Natural killer cell (primary cell): ENCODE measurements around the gene JMJD1C. TPM values are rescaled to one million over a fixed set of nuclear protein-coding genes. Genes with fewer than 3 reads are reported as not detected.
A peak's percentile ranks its signal among the peaks of the same experiment; 100 is the strongest.

Source experiments
- ATAC-seq, 3 donors: fragments of 150-1000 bp in 2 of 3; fragments of 200-7000 bp in 1 of 3; cut with Tn5 transposase; 1 replicate in 1 of 3; 2 replicates in 2 of 3; pipeline ENCODE4 v1.10.0; 2021; ENCODE audit warnings: mild to moderate bottlenecking in 2 of 3, moderate library complexity in 2 of 3
- DNase-seq, 2 donors: peaks; one replicate each; pipeline versions ENCODE4 v3.0.0 to v3.0.0-alpha.2; 2013 to 2021; ENCODE audit warnings: mixed read lengths in 1 of 2
- H3K27ac ChIP-seq: one replicate; pipeline ENCODE4 v1.5.1; 2013; ENCODE audit warnings: mild to moderate bottlenecking, low read length
- H3K27me3 ChIP-seq: one replicate; pipeline ENCODE4 v1.6.1; 2013; ENCODE audit warnings: low read length; ENCODE audit not compliant: control insufficient read depth, insufficient read depth
- H3K36me3 ChIP-seq: one replicate; pipeline ENCODE4 v1.6.1; 2013; ENCODE audit warnings: low read length; ENCODE audit not compliant: control insufficient read depth, insufficient read depth
- H3K4me1 ChIP-seq: one replicate; pipeline ENCODE4 v1.6.1; 2013; ENCODE audit warnings: low read length; ENCODE audit not compliant: control insufficient read depth, insufficient read depth
- H3K4me3 ChIP-seq: one replicate; pipeline ENCODE4 v1.5.1; 2013; ENCODE audit warnings: low read length
- H3K9me3 ChIP-seq: one replicate; pipeline ENCODE4 v1.6.1; 2013; ENCODE audit warnings: low read length; ENCODE audit not compliant: control insufficient read depth, insufficient read depth
- H3K27ac Mint-ChIP-seq, 2 donors: one replicate each; pipeline ENCODE4 v1.8.0; 2022; ENCODE audit warnings: mild to moderate bottlenecking in 2 of 2, mixed read lengths in 2 of 2, moderate library complexity in 1 of 2
- H3K27me3 Mint-ChIP-seq, 2 donors: one replicate each; pipeline ENCODE4 v1.8.0; 2022; ENCODE audit warnings: low read depth in 2 of 2, mixed read lengths in 2 of 2
- H3K36me3 Mint-ChIP-seq: one replicate; pipeline ENCODE4 v1.8.0; 2022; ENCODE audit warnings: mixed read lengths
- H3K4me1 Mint-ChIP-seq, 2 donors: one replicate each; pipeline ENCODE4 v1.8.0; 2022; ENCODE audit warnings: mixed read lengths in 2 of 2
- H3K4me3 Mint-ChIP-seq: one replicate; pipeline ENCODE4 v1.8.0; 2022; ENCODE audit warnings: mild to moderate bottlenecking, moderate library complexity, mixed read lengths
- H3K9me3 Mint-ChIP-seq, 2 donors: one replicate each; pipeline ENCODE4 v1.8.0; 2022; ENCODE audit warnings: mixed read lengths in 2 of 2
- CTCF ChIP-seq: fragments of 200-600 bp; IDR thresholded peaks from one replicate; pipeline ENCODE4 v1.8.0; 2022; ENCODE audit warnings: antibody characterized with exemption
- WGBS: methylation state at CpG from one replicate; pipeline ENCODE4 v1.1.7; 2013; ENCODE audit warnings: missing lambda C conversion rate; ENCODE audit not compliant: insufficient coverage; 5-methylcytosine and 5-hydroxymethylcytosine counted together
- intact Hi-C: fragments of 100-400 bp; cut with micrococcal nuclease; formaldehyde crosslinking; loops from one replicate; pipeline ENCODE4 v1.14.2; 2022
- total RNA-seq, 4 donors: library from RNA; stranded (reverse); fragments of 120-200 nt in 1 of 4; gene quantifications; one replicate each; pipeline versions ENCODE4 v1.2.3 to v1.2.4, GENCODE V29; 2013 to 2022

JMJD1C gene
- total RNA-seq, 3 donors from 2014 or later (not counting 1 experiment from before 2014, with no cell fraction given): 125 to 208 (median 156) TPM

GRCh38 chr10:63390521-63390920, 75.3 kb downstream of the JMJD1C start:
- no peak for DNase-seq
- no peaks in the 10 kb centered on the region for H3K9me3 Mint-ChIP-seq
- Histone ChIP-seq H3K27ac (no peak overlapping the region), H3K9me3 (no peaks in the 10 kb centered on the region), H3K4me3 (no peak overlapping the region), H3K27me3 (no peaks in the 10 kb centered on the region), H3K36me3 (no peaks in the 10 kb centered on the region), H3K4me1 (peaks cover 18% of the 10 kb centered on the region)
- intact Hi-C loops: no loop called here
- TF ChIP-seq CTCF: no peak
- 83% methylated on average over 1 of the region's 1 CpG for WGBS
- peaks cover 43 to 50% of the 10 kb centered on the region in 2 donors for H3K4me1 Mint-ChIP-seq
- no peaks in the 10 kb centered on the region for H3K36me3 Mint-ChIP-seq
- no peak for ATAC-seq
- H3K27me3 Mint-ChIP-seq: peaks cover 14 to 29% of the 10 kb centered on the region in 2 donors
- H3K4me3 Mint-ChIP-seq: no peak overlapping the region
- H3K27ac Mint-ChIP-seq: no peak overlapping the region

GRCh38 chr10:63388421-63389031, 77.3 kb downstream of the JMJD1C start:
- peaks cover 14 to 29% of the 10 kb centered on the region in 2 donors for H3K27me3 Mint-ChIP-seq
- peak in 1 of 2 donors; percentile 53 for DNase-seq
- TF ChIP-seq CTCF: no peak
- H3K4me1 Mint-ChIP-seq: peaks cover 50% of the 10 kb centered on the region in 2 donors
- no peaks in the 10 kb centered on the region for H3K27me3 ChIP-seq
- H3K4me3 ChIP-seq: peak overlapping the region; percentile 21
- peak overlapping the region; percentile 70 for H3K4me3 Mint-ChIP-seq
- H3K9me3 Mint-ChIP-seq: no peaks in the 10 kb centered on the region
- no peaks in the 10 kb centered on the region for H3K36me3 ChIP-seq
- peaks cover 18% of the 10 kb centered on the region for H3K4me1 ChIP-seq
- ATAC-seq: peak; percentile 60 to 85 (median 62)
- peak overlapping the region; percentile 1 to 43 for H3K27ac Mint-ChIP-seq
- no CpG with 5 or more reads among the region's 2 CpGs for WGBS
- H3K27ac ChIP-seq: no peak overlapping the region
- no peaks in the 10 kb centered on the region for H3K9me3 ChIP-seq
- intact Hi-C loops: no loop called here
- no peaks in the 10 kb centered on the region for H3K36me3 Mint-ChIP-seq

GRCh38 chr10:63385254-63385653, 80.5 kb downstream of the JMJD1C start:
- no peak for TF ChIP-seq CTCF
- Mint-ChIP-seq H3K4me1 (peaks cover 29% of the 10 kb centered on the region in 2 donors), H3K4me3 (no peak overlapping the region), H3K9me3 (no peaks in the 10 kb centered on the region), H3K36me3 (no peaks in the 10 kb centered on the region), H3K27ac (no peak overlapping the region), H3K27me3 (peaks cover 8 to 16% of the 10 kb centered on the region in 2 donors)
- intact Hi-C loops: no loop called here
- no peaks in the 10 kb centered on the region for H3K9me3 ChIP-seq
- WGBS: 96% methylated on average over 4 of the region's 5 CpGs
- H3K36me3 ChIP-seq: no peaks in the 10 kb centered on the region
- ATAC-seq: no peak
- H3K4me1 ChIP-seq: peaks cover 16% of the 10 kb centered on the region
- no peak for DNase-seq
- no peak overlapping the region for H3K27ac ChIP-seq
- no peaks in the 10 kb centered on the region for H3K27me3 ChIP-seq
- H3K4me3 ChIP-seq: no peak overlapping the region

GRCh38 chr10:63384675-63385074, 81.1 kb downstream of the JMJD1C start:
- H3K36me3 Mint-ChIP-seq: no peaks in the 10 kb centered on the region
- no peak overlapping the region for H3K27ac Mint-ChIP-seq
- intact Hi-C loops: no loop called here

More at GRCh38 chr10:63384675-63385074, 81.1 kb downstream of the JMJD1C start:
- Histone ChIP-seq H3K36me3 (no peaks in the 10 kb centered on the region), H3K9me3 (no peaks in the 10 kb centered on the region), H3K4me3 (no peak overlapping the region), H3K27ac (no peak overlapping the region), H3K27me3 (no peaks in the 10 kb centered on the region), H3K4me1 (peaks cover 16% of the 10 kb centered on the region)
- peaks cover 29% of the 10 kb centered on the region in 2 donors for H3K4me1 Mint-ChIP-seq
- WGBS: 100% methylated on average over 1 of the region's 2 CpGs
- H3K9me3 Mint-ChIP-seq: no peaks in the 10 kb centered on the region
- no peak for ATAC-seq
- no peak for DNase-seq
- H3K4me3 Mint-ChIP-seq: no peak overlapping the region
- peaks cover 5 to 10% of the 10 kb centered on the region in 2 donors for H3K27me3 Mint-ChIP-seq
- TF ChIP-seq CTCF: no peak
